Loucy (cell line): ENCODE measurements around the gene PLA2G10.

Experiments used
- CTCF ChIP-seq: fragments of 200-600 bp; sonication (generic); conservative IDR thresholded peaks from 2 replicates; pipeline ENCODE4 v1.5.1; 2014; ENCODE audit warnings: mild to moderate bottlenecking, antibody characterized with exemption, low read length
- EZH2phosphoT487 ChIP-seq: fragments of 200-600 bp; IDR thresholded peaks from 2 replicates; pipeline ENCODE4 v1.6.1; 2018; ENCODE audit warnings: antibody characterized with exemption, mild to moderate bottlenecking, moderate library complexity, borderline replicate concordance

GRCh38 chr16:14668556-14669223, 25.4 kb downstream of the PLA2G10 start:
- TF ChIP-seq EZH2phosphoT487 (no peak), CTCF (no peak)
